Tracheal epithelial cell (primary cell): ENCODE measurements around the gene MTA3. TPM values are rescaled to one million over a fixed set of nuclear protein-coding genes. Genes with fewer than 3 reads are reported as not detected.

Experiments used
- total RNA-seq: library from RNA; depleted of rRNA; stranded (reverse); fragments of >200 nt; gene quantifications from 2 replicates; pipeline ENCODE4 v1.2.1, GENCODE V29; 2014

The MTA3 gene
- total RNA-seq = 16.9 and 22.2 TPM in 2 replicates

DNA sequence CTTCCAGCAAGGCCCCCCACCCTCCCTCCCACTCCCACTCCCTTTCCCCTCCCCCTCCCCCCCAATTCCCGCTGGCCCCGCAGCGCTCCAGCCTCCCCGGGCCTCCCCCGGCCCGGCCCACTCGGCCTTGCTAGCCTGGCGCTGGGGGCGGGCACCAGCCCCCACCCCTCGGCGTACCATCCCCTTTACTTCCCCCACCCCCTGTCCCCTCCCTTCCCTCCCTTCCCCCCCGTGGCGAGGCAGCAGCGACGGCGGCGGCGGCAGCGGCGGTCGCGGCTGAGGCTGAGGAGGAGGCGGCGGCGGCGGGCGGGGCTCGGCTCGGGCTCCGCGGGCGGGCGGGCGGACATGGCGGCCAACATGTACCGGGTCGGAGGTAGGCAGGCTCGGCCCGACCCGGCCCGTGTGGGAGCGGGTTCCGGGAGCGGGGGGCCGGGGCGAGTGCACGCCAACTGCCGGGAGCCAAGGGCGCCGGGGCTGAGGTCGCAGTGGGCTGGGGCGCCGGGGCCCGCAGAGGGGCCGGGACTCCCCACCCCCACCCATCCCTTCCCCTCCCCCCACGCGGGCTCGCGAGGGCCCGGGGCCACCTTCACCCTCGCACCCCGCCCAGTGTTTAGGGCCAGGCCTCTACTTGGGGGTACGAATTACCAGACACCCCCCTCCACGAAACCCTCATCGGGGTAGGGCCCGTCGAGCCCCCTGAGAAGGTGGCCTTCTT is at the start of gene MTA3:
TSS of gene MTA3 (plus strand) at position 232 of the 715 bp plus-strand sequence. CDS start at position 346, 114 bp downstream.

DNA sequence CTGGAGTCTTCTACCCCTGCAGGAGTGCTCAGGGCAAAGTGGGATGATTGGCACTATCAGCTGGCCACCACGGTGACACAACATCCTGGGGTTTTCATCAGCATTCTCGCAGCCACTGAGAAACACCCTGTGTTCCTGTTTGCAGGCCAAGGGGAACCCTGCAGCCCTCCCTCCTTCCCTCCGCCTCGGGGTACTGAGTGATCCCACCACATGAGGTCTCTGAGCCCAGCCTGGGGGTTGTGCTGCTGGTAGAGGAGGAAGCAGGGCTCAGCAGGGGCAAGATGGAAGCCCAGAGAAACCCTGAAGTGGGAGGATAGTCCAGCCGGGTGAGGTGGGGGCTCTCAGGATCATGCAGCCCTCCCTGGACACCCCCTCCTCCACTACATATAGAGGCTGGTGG is 195.7 kb downstream of the MTA3 start, which contains the start of gene OXER1:
TSS of gene OXER1 (minus strand) at position 40 of the 400 bp plus-strand sequence. CDS start 73 bp downstream, outside the sequence.

DNA sequence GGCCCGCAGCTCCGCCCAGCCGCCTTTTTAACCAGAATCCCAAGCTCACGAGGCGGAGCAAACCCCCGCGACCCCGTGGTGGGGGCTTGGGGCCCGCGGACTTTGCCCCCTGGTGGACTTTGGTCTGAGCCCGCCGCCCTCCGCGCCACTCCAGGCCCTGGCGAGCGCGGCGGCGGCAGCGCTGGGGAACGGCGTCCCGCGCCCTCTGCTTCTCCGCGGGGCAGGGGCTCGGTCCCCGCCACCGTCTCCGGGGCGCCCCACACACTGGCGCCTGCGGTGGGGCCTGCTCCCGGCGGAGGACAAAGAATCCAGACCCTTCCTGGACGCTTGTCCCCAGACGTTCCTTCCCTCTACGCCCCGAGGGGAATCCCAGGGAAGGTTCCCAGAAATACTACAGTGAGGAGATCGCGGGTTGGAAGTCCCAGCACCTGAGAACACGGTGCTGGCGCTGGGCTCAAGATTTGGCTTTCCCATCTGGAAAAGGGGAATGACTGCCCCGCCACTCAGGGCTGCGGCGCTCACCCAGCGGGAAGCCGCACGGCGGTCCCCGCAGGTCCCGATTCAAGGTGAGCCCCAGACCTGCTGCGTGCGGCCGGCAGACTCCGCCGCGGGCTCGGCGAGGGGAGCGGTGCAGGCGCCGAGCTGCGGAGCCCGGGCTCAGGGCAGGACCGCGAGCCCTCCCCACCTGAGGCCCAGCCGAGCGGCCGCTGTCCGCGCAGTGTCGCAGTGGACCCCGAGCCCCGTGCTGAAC is 224.3 kb downstream of the MTA3 start, which contains the start of gene HAAO:
TSS of gene HAAO (minus strand) at position 1 of the 751 bp plus-strand sequence. CDS start 47 bp downstream, outside the sequence.

Other genes starting within 250 kb of the MTA3 start
- 268 and 369 TPM in 2 replicates for gene COX7A2L, start 207.4 kb upstream of the MTA3 start, total RNA-seq
- gene KCNG3, start 74.7 kb upstream of the MTA3 start, total RNA-seq = not detected in 2 replicates
- under 0.01 TPM in 1 of 2 replicates, not detected in the other for gene OXER1, start 195.5 kb downstream of the MTA3 start, total RNA-seq
- gene HAAO, start 224.0 kb downstream of the MTA3 start, total RNA-seq = not detected in 2 replicates